GM12878 (cell line): Measurements from ENCODE around the gene MRPS23. TPM values are rescaled to one million over a fixed set of nuclear protein-coding genes. Genes with fewer than 3 reads are reported as not detected.

Experiments used
- ASH2L ChIP-seq: fragments of 300-600, 200-600 bp; sonication (generic); IDR thresholded peaks from 2 replicates; pipeline ENCODE4 v1.6.1; 2017; ENCODE audit warnings: low read depth, mild to moderate bottlenecking, borderline replicate concordance
- BHLHE40 ChIP-seq, 2 experiments: fragments of 450-650 bp in 1 of 2; IDR thresholded peaks; 2 replicates each; pipeline ENCODE4 v1.6.1; 2011 to 2017; ENCODE audit warnings: low read depth in 2 of 2, borderline replicate concordance in 1 of 2, improper control_type of control experiment in 1 of 2, low read length in 1 of 2, mild to moderate bottlenecking in 1 of 2
- CEBPB ChIP-seq, 2 experiments: fragments of 150-350 bp in 1 of 2; IDR thresholded peaks; 2 replicates each; pipeline ENCODE4 v1.6.1; 2012 to 2014; ENCODE audit warnings: low read depth in 2 of 2, low read length in 2 of 2, borderline replicate concordance in 1 of 2, inconsistent platforms in 1 of 2
- CHD2 ChIP-seq: IDR thresholded peaks from 2 replicates; pipeline ENCODE4 v1.6.1; 2011; ENCODE audit warnings: low read depth, low read length, improper control_type of control experiment, borderline replicate concordance
- CTCF ChIP-seq, 3 experiments: IDR thresholded peaks in 2 of 3; conservative IDR thresholded peaks in 1 of 3; 2 replicates each; pipeline ENCODE4 v1.5.1; 2011; ENCODE audit warnings: low read depth in 3 of 3, low read length in 3 of 3, mild to moderate bottlenecking in 3 of 3, control low read depth in 2 of 3, moderate library complexity in 2 of 3, inconsistent platforms in 1 of 3, mixed read lengths in 1 of 3; ENCODE audit not compliant: control insufficient read depth in 2 of 3, insufficient read depth in 1 of 3; ENCODE audit errors: extremely low read depth in 1 of 3
- FOS ChIP-seq: IDR thresholded peaks from 3 replicates; pipeline ENCODE4 v1.6.1; 2011; ENCODE audit warnings: borderline replicate concordance; ENCODE audit not compliant: insufficient read length; ENCODE audit errors: extremely low read depth
- FOXK2 ChIP-seq: fragments of 450-650 bp; IDR thresholded peaks from 2 replicates; pipeline ENCODE4 v1.6.1; 2017; ENCODE audit warnings: mild to moderate bottlenecking, moderate library complexity
- IRF4 ChIP-seq: IDR thresholded peaks from 2 replicates; pipeline ENCODE4 v1.6.1; 2011; ENCODE audit warnings: low read depth, low read length
- JUNB ChIP-seq: IDR thresholded peaks from 2 replicates; pipeline ENCODE4 v1.6.1; 2016; ENCODE audit warnings: antibody characterized with exemption, mild to moderate bottlenecking
- KDM1A ChIP-seq: fragments of 200-600 bp; sonication (generic); IDR thresholded peaks from 2 replicates; pipeline ENCODE4 v1.6.1; 2016; ENCODE audit warnings: borderline replicate concordance
- MTA3 ChIP-seq: IDR thresholded peaks from 2 replicates; pipeline ENCODE4 v1.6.1; 2012; ENCODE audit warnings: low read length, inconsistent platforms, borderline replicate concordance
- MXI1 ChIP-seq: fragments of 150-350 bp; IDR thresholded peaks from 2 replicates; pipeline ENCODE4 v1.6.1; 2011; ENCODE audit warnings: low read depth, mild to moderate bottlenecking, inconsistent platforms, low read length, improper control_type of control experiment
- MYB ChIP-seq: fragments of 150-350 bp; IDR thresholded peaks from 2 replicates; pipeline ENCODE4 v1.6.1; 2014; ENCODE audit warnings: mild to moderate bottlenecking, low read depth, low read length, borderline replicate concordance
- NBN ChIP-seq: fragments of 450-650 bp; IDR thresholded peaks from 2 replicates; pipeline ENCODE4 v1.6.1; 2016
- NFYA ChIP-seq: IDR thresholded peaks from 2 replicates; pipeline ENCODE4 v1.6.1; 2011; ENCODE audit warnings: low read depth, mild to moderate bottlenecking, low read length, improper control_type of control experiment, borderline replicate concordance
- POU2F2 ChIP-seq: IDR thresholded peaks from 3 replicates; pipeline ENCODE4 v1.6.1; 2011; ENCODE audit warnings: low read depth, mild to moderate bottlenecking, low read length, borderline replicate concordance
- SMAD5 ChIP-seq: IDR thresholded peaks from 2 replicates; pipeline ENCODE4 v1.6.1; 2016; ENCODE audit warnings: antibody characterized with exemption, low read depth
- SP1 ChIP-seq: IDR thresholded peaks from one replicate; pipeline ENCODE4 v1.6.1; 2011; ENCODE audit warnings: low read depth, low read length
- USF2 ChIP-seq: IDR thresholded peaks from 2 replicates; pipeline ENCODE4 v1.6.1; 2011; ENCODE audit warnings: low read depth, low read length, improper control_type of control experiment, borderline replicate concordance
- ZBTB40 ChIP-seq: fragments of 450-650 bp; IDR thresholded peaks from 2 replicates; pipeline ENCODE4 v1.6.1; 2016; ENCODE audit warnings: mild to moderate bottlenecking, moderate library complexity, borderline replicate concordance
- polyA plus RNA-seq, 11 experiments: library from polyadenylated mRNA; depleted of rRNA in 4 of 11; unstranded in 6 of 11; stranded (reverse) in 5 of 11; fragments of >200 nt; fragmentation: Nextera tagmentation in 4 of 11; fragmentation: Illumina TruSeq in 1 of 11; extraction: Ambion mirVana in 4 of 11; extraction: Trizol in 1 of 11; gene quantifications; 1 replicate in 1 of 11; 2 replicates in 10 of 11; pipeline versions ENCODE4 v1.2.1 to v1.2.3, GENCODE V29; 2011 to 2016; ENCODE audit warnings: inconsistent platforms in 2 of 11, missing spikeins in 2 of 11, low read depth in 1 of 11
- total RNA-seq, 4 experiments: library from RNA; depleted of rRNA in 3 of 4; stranded (reverse); fragments of >200 nt in 3 of 4; fragmentation: Illumina TruSeq in 1 of 4; extraction: Trizol in 1 of 4; gene quantifications; 2 replicates each; pipeline versions ENCODE4 v1.2.1 to v1.2.3, GENCODE V29; 2013 to 2021
- TF ChIP-seq, protein P1 (sequence below): IDR thresholded peaks from 2 replicates; pipeline ENCODE4 v1.6.1; 2011; ENCODE audit warnings: borderline replicate concordance, low read depth, mild to moderate bottlenecking, moderate library complexity, mixed read lengths, low read length; ENCODE audit not compliant: insufficient read depth; ENCODE audit errors: extremely low read length

MRPS23 gene
- total and polyA plus RNA-seq, 10 of the 15 experiments (the other 5 are each of a cell fraction or from before 2014, with no cell fraction given), result 65.3 to 237 (median 87.9) TPM

- TF ChIP-seq USF2 (no peak), SMAD5 (no peak), JUNB (no peak), MYB (no peak), ASH2L (no peak), BHLHE40 (IDR thresholded peaks at IDR 0.05; ENCODE audit: borderline replicate concordance in 1 of 2, low read depth in 2 of 2, low read length in 1 of 2) (no peak), ZBTB40 (no peak), KDM1A (no peak), CTCF (IDR thresholded peaks at IDR 0.05 in 2 of 3, conservative IDR thresholded peaks at IDR 0.05 in 1 of 3; ENCODE audit: control insufficient read depth in 2 of 3, extremely low read depth in 1 of 3, insufficient read depth in 1 of 3, low read depth in 3 of 3, low read length in 3 of 3) (peak; percentile 87 to 94 (median 92)), NBN (no peak), POU2F2 (0 out of 3 replicates have a peak, but pooled peaks have one; percentile 21), CEBPB (IDR thresholded peaks at IDR 0.05; ENCODE audit: borderline replicate concordance in 1 of 2, low read depth in 2 of 2, low read length in 2 of 2) (no peak), NFYA (no peak), MTA3 (no peak), FOS (no peak), MXI1 (no peak), IRF4 (0 out of 2 replicates have a peak, but pooled peaks have one; percentile 38), CHD2 (no peak), FOXK2 (no peak), SP1 (no peak)
- TF ChIP-seq, protein P1, sequence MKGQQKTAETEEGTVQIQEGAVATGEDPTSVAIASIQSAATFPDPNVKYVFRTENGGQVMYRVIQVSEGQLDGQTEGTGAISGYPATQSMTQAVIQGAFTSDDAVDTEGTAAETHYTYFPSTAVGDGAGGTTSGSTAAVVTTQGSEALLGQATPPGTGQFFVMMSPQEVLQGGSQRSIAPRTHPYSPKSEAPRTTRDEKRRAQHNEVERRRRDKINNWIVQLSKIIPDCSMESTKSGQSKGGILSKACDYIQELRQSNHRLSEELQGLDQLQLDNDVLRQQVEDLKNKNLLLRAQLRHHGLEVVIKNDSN, result no peak
These were observed 16.5 kb downstream of the MRPS23 start (continued) for GRCh38 chr17:57833179-57833939.
